ENCODE data around the gene EFCAB11.

- TF ChIP-seq POLR2A (IDR thresholded peaks at IDR 0.05) (no peak), CTCF (IDR thresholded peaks at IDR 0.05) (no peak)
Measured at GRCh38 chr14:89891055-89891454, 63.5 kb downstream of the EFCAB11 start.

Data from thyroid gland (tissue), 4 donors.